Measurements from ENCODE around the gene VIL1.

- TF ChIP-seq CTCF (conservative IDR thresholded peaks at IDR 0.05 in 1 of 2, IDR thresholded peaks at IDR 0.05 in 1 of 2; ENCODE audit: low read depth in 1 of 2, low read length in 2 of 2) (no peak), EZH2 (IDR thresholded peaks at IDR 0.05; ENCODE audit: low read length, missing control alignments) (no peak)
These were observed 11.2 kb upstream of the VIL1 start for GRCh38 chr2:218407717-218408116.
